Left ventricle myocardium superior (tissue), 1 donor: ENCODE measurements around the gene ZNF606. TPM values are rescaled to one million over a fixed set of nuclear protein-coding genes. Genes with fewer than 3 reads are reported as not detected.
"Not testable (repeated sequence)": the region's sequence is repeated elsewhere in the genome, so short reads cannot be mapped to it uniquely, and the experiment has no call there.

Experiments
- ATAC-seq: fragments of 200-7000 bp; cut with Tn5 transposase; one replicate; pipeline ENCODE4 v1.9.1; 2020; ENCODE audit warnings: mild to moderate bottlenecking, moderate library complexity
- DNase-seq: peaks from one replicate; pipeline ENCODE4 v3.0.0-alpha.2; 2020
- intact Hi-C: fragments of 100-400 bp; cut with micrococcal nuclease; formaldehyde crosslinking; loops from one replicate; pipeline ENCODE4 v1.11.0; 2022
- total RNA-seq: library from RNA; stranded (reverse); fragmentation: NEBNext Ultra II Directional; extraction: Animal tissue kit (Norgen Biotek cat#: 25700); gene quantifications from one replicate; pipeline ENCODE4 v1.2.1, GENCODE V29; 2021
- donor health status: DM: no; HTN: yes; CAD: no; lungs with severe emphysema.

The ZNF606 gene
- total RNA-seq, 1 donor from 2014 or later: 14.1 TPM

- intact Hi-C loops: no loop called here
- DNase-seq: no peak
- peak; percentile 97 for ATAC-seq
These were observed 19.1 kb upstream of the ZNF606 start for GRCh38 chr19:58021541-58022282.

- ATAC-seq (no peak), DNase-seq (no peak)
- intact Hi-C loops: no loop called here
These were observed 17.5 kb upstream of the ZNF606 start for GRCh38 chr19:58020129-58020528.

- no peak for DNase-seq
- intact Hi-C loops: no loop called here
These were observed 11.5 kb upstream of the ZNF606 start for GRCh38 chr19:58014141-58014540.

GRCh38 chr19:58010507-58010906, 7.9 kb upstream of the ZNF606 start:
- DNase-seq: no peak
- ATAC-seq: no peak
- intact Hi-C loops: no loop called here

More at GRCh38 chr19:58014141-58014540, 11.5 kb upstream of the ZNF606 start:
- no peak for ATAC-seq

GRCh38 chr19:58009666-58010301, 7.2 kb upstream of the ZNF606 start:
- peak; percentile 93 for DNase-seq
- ATAC-seq: peak; percentile 97
- intact Hi-C loops: no loop called here

- DNase-seq: no peak
- intact Hi-C loops: no loop called here
- ATAC-seq: no peak
These were observed 6.7 kb upstream of the ZNF606 start for GRCh38 chr19:58009301-58009665.

GRCh38 chr19:58008877-58009276, 6.3 kb upstream of the ZNF606 start:
- DNase-seq, intact Hi-C loops, ATAC-seq: not testable (repeated sequence)

GRCh38 chr19:58007285-58007684, 4.7 kb upstream of the ZNF606 start:
- ATAC-seq (no peak), DNase-seq (no peak)
- intact Hi-C loops: no loop called here

- peak; percentile 11 for ATAC-seq
These were observed 681 bp upstream of the ZNF606 start for GRCh38 chr19:58003174-58003828.

GRCh38 chr19:58001895-58002369, 688 bp downstream of the ZNF606 start:
- intact Hi-C loops: no loop called here
- ATAC-seq (peak; percentile 12), DNase-seq (no peak)

More at GRCh38 chr19:58003174-58003828, 681 bp upstream of the ZNF606 start:
- no peak for DNase-seq
- intact Hi-C loops: no loop called here

- ATAC-seq (no peak), DNase-seq (no peak)
- intact Hi-C loops: no loop called here
These were observed 1.9 kb downstream of the ZNF606 start for GRCh38 chr19:58000677-58001076.

GRCh38 chr19:57992841-57993240, 9.8 kb downstream of the ZNF606 start:
- intact Hi-C loops: no loop called here
- no peak for ATAC-seq
- no peak for DNase-seq

GRCh38 chr19:57978586-57979289, 23.9 kb downstream of the ZNF606 start:
- no peak for DNase-seq
- ATAC-seq: no peak
- intact Hi-C loops: no loop called here

GRCh38 chr19:57974434-57974833, 28.2 kb downstream of the ZNF606 start, which contains the start of gene C19orf18:
Gene C19orf18 (minus strand): TSS chr19:57974534. CDS start chr19:57974432, 102 bp downstream.
- no peak for ATAC-seq
- intact Hi-C loops: no loop called here

GRCh38 chr19:57964761-57965160, 37.9 kb downstream of the ZNF606 start:
- ATAC-seq (no peak), DNase-seq (no peak)
- intact Hi-C loops: no loop called here

More at GRCh38 chr19:57974434-57974833, 28.2 kb downstream of the ZNF606 start, which contains the start of gene C19orf18:
- no peak for DNase-seq

- ATAC-seq (no peak), DNase-seq (no peak)
- intact Hi-C loops: no loop called here
These were observed 40.8 kb downstream of the ZNF606 start for GRCh38 chr19:57961785-57962184.

GRCh38 chr19:57954996-57955395, 47.6 kb downstream of the ZNF606 start:
- intact Hi-C loops: no loop called here
- no peak for ATAC-seq
- DNase-seq: no peak

GRCh38 chr19:57949702-57950101, 52.9 kb downstream of the ZNF606 start:
- DNase-seq (no peak), ATAC-seq (no peak)
- intact Hi-C loops: no loop called here

GRCh38 chr19:57949296-57949695, 53.3 kb downstream of the ZNF606 start:
- no peak for DNase-seq
- intact Hi-C loops: no loop called here

More at GRCh38 chr19:57949296-57949695, 53.3 kb downstream of the ZNF606 start:
- ATAC-seq: no peak
